Neuron (in vitro differentiated cells): Measurements from ENCODE around the gene AKAP6.

ENCODE experiments used
- H2AFZ ChIP-seq: one replicate; pipeline ENCODE4 v1.6.1; 2013; ENCODE audit warnings: low read depth, mild to moderate bottlenecking, inconsistent platforms, low read length, moderate library complexity
- H3K27me3 ChIP-seq: one replicate; pipeline ENCODE4 v1.6.1; 2013; ENCODE audit warnings: low read length; ENCODE audit not compliant: insufficient read depth
- H3K36me3 ChIP-seq: one replicate; pipeline ENCODE4 v1.6.1; 2013; ENCODE audit warnings: low read length; ENCODE audit not compliant: insufficient read depth
- H3K4me1 ChIP-seq: one replicate; pipeline ENCODE4 v1.6.1; 2013; ENCODE audit warnings: low read length; ENCODE audit not compliant: insufficient read depth
- H3K4me3 ChIP-seq: 2 replicates; pipeline ENCODE4 v1.5.1; 2013; ENCODE audit warnings: mild to moderate bottlenecking, low read length, moderate library complexity
- H3K9me3 ChIP-seq: one replicate; pipeline ENCODE4 v1.6.1; 2013; ENCODE audit warnings: low read length

The AKAP6 gene

DNA sequence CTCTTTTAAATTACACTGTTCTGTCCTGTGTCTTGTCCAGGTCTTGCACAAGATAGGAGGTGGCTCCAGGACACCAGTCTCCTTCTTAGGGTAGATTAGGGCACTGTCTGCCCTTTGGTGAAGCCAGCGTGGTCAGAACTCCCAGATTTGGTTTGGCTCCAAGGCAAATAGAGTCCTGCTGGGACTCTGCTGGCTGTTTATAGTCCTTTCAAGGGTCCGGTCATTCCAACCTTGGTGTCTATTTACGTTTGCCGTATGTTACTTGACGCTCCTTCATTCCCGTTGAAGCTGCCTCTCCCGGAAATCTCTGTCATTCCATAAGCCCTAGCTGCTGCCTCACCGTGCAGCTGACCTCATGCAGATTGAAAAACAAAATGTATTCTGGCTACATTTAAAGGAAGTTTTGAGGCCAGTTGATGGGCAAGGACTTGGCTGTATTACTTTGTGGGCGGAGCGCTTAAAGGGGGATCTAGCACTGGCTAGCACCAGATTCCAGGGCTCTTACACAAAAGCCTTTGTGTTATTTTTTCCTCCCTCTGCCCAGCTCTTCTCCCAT is 180.6 kb downstream of the AKAP6 start:
- Histone ChIP-seq H3K36me3 (no peaks in the 10 kb centered on the region), H2AFZ (no peak overlapping the region), H3K27me3 (no peaks in the 10 kb centered on the region), H3K9me3 (no peaks in the 10 kb centered on the region), H3K4me1 (peaks cover 14% of the 10 kb centered on the region), H3K4me3 (no peak overlapping the region)

DNA sequence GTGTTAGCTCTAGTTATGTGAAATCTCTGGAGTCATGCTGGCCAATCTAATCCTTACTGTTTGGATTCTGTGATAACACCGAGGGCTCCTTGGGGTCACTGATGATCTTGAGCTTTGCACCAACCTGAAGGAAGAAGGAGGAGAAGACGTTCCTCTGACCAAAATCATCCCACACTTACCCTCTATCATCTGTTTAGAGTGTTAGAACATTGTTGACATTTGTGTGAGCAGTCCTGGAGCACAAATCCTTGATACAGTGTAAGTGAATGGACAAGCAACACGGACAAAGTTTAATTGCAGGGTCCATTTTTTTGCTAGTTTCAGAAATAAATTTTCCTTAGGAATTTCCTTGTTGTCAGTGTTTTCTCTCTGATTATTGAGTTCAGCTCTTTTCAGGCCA is 181.7 kb downstream of the AKAP6 start:
- Histone ChIP-seq H3K4me1 (peaks cover 14% of the 10 kb centered on the region), H2AFZ (no peak overlapping the region), H3K36me3 (no peaks in the 10 kb centered on the region), H3K9me3 (no peaks in the 10 kb centered on the region), H3K27me3 (no peaks in the 10 kb centered on the region), H3K4me3 (no peak overlapping the region)

DNA sequence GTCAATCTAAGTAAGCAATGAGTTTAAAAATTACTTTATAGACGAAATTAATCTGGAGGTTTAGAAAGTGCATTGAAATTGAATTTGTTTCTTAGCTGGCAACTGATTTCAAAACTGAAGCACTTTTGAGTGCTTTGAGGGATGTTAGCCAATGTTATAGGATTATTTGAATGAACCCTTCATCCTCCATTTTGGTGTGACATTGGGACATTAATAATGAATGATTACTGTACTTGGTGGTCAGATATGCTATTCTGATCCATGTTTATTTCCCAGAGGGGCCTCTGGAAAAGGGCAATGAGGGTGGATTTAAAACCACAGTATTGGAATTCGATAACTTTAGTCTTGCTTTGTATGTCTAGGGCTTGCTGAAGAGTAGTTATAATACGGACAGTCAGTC is 183.2 kb downstream of the AKAP6 start:
- no peaks in the 10 kb centered on the region for H3K36me3 ChIP-seq
- no peaks in the 10 kb centered on the region for H3K9me3 ChIP-seq
- no peak overlapping the region for H2AFZ ChIP-seq
- H3K27me3 ChIP-seq: no peaks in the 10 kb centered on the region
- H3K4me1 ChIP-seq: peaks cover 14% of the 10 kb centered on the region
- H3K4me3 ChIP-seq: no peak overlapping the region

DNA sequence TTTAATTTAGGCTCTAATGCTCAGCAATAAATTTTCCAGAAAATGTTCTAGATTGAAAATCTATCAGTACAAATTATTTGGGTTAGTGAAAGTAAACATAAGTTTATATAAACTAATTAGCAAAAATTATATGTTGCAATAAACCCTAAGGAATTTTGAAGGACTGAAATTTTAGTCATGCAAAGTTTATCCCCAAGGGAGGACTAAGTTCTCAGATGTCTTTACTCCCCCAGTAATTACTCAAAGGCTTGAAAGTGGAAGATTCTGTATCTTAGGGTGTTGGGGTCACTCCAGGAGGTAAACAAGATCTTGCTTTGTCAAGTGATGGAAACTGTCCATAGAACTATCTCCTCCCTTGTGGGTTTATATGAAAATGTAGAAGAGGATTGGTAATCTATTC is 183.7 kb downstream of the AKAP6 start:
- Histone ChIP-seq H3K36me3 (no peaks in the 10 kb centered on the region), H3K27me3 (no peaks in the 10 kb centered on the region), H3K4me1 (peaks cover 14% of the 10 kb centered on the region), H3K4me3 (no peak overlapping the region), H2AFZ (no peak overlapping the region), H3K9me3 (peaks cover 2% of the 10 kb centered on the region)

DNA sequence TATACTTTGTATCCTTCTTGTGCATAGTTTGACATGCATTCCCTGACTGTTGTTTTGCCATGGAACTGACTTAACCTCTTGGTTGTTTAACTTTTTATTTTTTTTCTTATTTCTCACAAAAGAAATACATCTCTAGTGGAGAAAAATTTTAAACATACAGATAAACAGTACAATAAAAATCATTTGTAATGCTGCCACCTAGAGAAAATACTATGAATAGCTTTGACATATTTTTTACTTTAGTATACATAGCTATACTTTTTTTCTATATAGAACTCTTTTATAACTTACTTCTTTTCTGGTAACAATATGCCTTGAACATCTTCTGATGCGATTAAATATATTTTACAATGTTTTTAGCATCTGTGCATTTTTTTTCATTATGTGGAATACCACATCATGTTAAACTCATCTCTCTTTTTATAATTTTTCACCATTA is 184.5 kb downstream of the AKAP6 start:
- H3K4me1 ChIP-seq: peaks cover 14% of the 10 kb centered on the region
- no peak overlapping the region for H3K4me3 ChIP-seq
- H3K9me3 ChIP-seq: peaks cover 3% of the 10 kb centered on the region
- no peaks in the 10 kb centered on the region for H3K27me3 ChIP-seq
- H3K36me3 ChIP-seq: no peaks in the 10 kb centered on the region
- H2AFZ ChIP-seq: no peak overlapping the region

DNA sequence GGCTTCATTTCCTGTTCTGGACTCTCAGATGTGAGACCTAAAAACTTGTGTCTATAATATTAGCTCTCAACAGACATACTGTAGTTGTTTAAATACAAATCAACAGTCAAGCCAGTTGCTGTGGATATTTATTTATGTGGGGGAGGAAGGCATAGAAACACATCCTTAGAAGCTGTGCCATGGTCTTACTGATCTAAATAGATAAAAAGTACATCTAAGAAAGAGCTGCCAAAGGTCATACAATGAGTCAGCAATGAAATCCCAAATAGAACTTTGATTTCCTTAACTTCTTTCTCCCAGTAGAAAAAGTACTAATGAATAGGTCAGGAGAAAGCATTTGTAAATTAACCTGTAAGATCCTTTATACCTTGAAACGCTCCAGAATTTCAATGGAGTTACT is 185.1 kb downstream of the AKAP6 start:
- H3K36me3 ChIP-seq: no peaks in the 10 kb centered on the region
- H3K4me3 ChIP-seq: no peak overlapping the region
- H2AFZ ChIP-seq: no peak overlapping the region
- H3K9me3 ChIP-seq: peaks cover 3% of the 10 kb centered on the region
- no peaks in the 10 kb centered on the region for H3K27me3 ChIP-seq
- H3K4me1 ChIP-seq: peaks cover 14% of the 10 kb centered on the region

DNA sequence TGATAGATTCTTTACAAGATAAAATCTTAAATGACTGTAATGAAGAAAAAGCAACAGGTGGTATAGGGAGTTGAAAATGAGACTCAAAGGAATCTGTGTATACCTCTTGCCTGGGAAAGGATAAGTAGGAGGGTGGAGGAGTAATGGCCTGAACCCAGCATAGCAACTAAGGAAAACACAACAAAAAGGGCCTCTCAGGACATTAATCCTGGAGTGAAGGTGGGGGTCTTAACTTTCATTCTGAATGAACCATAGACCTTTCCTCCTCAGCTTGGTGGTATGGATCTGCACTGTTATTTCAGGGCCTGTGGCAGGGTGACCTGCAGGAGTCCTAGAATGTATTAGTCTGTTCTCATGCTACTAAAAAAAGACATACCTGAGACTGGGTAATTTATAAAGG is 185.6 kb downstream of the AKAP6 start:
- Histone ChIP-seq H3K27me3 (no peaks in the 10 kb centered on the region), H3K36me3 (no peaks in the 10 kb centered on the region), H3K4me3 (no peak overlapping the region), H2AFZ (no peak overlapping the region), H3K4me1 (peaks cover 13% of the 10 kb centered on the region), H3K9me3 (peaks cover 3% of the 10 kb centered on the region)

DNA sequence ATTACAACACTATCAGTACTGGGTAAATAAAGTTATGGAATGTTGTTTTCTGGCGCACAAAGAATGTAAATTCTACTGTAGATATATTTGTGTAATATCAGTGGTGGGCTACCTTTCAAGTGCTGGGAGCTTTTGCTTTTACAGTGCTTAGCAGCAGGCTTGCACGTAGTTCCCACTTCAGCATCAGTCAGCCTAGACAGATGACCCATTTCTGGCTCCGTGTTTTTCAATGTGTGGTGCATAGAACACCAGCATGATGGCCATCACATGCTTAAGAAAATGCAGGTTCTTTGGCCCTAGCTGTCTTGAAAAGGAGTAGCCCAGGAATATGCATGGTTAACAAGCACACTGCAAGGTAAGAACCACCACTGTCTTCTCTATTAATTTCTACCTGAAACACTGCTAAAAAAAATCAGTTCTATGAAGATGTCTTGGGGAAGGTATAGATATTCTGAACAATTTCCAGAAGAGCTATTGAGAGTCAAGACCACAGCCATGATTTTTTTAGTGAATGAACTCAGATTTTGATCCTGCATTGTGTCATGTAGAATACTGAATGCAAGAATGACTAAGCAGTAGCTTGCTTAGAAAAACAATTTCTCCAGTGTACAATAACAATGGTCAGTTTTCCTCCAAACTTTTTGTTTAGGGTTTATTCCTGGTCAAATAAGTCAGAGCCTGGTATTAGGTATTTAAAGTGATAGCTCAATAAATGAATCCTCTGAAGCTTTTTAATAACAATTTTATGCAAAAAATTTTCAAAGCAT is 195.7 kb downstream of the AKAP6 start:
- Histone ChIP-seq H3K27me3 (no peaks in the 10 kb centered on the region), H3K4me3 (no peak overlapping the region), H3K4me1 (no peaks in the 10 kb centered on the region), H3K36me3 (no peaks in the 10 kb centered on the region), H3K9me3 (no peaks in the 10 kb centered on the region), H2AFZ (no peak overlapping the region)

DNA sequence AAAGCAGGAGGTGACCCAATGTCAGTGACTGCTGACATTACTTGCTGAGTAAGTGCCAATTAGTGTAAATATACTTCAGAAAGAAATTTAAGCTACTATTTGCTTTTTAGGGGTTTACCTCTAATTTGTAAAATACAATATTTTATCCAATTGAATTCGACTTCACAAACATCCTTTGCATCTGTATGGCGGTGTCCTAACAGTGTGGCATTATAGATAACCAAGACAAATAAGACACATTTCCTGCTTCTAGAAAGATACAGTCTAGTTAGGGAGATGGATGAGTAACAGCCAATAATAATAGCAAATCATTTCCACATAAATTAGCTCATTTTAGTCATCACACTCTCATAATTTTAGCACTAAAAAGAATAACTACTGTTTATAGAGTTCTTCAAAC is 196.5 kb downstream of the AKAP6 start:
- no peaks in the 10 kb centered on the region for H3K27me3 ChIP-seq
- H3K4me1 ChIP-seq: no peaks in the 10 kb centered on the region
- H2AFZ ChIP-seq: no peak overlapping the region
- H3K36me3 ChIP-seq: no peaks in the 10 kb centered on the region
- no peak overlapping the region for H3K4me3 ChIP-seq
- H3K9me3 ChIP-seq: no peaks in the 10 kb centered on the region

DNA sequence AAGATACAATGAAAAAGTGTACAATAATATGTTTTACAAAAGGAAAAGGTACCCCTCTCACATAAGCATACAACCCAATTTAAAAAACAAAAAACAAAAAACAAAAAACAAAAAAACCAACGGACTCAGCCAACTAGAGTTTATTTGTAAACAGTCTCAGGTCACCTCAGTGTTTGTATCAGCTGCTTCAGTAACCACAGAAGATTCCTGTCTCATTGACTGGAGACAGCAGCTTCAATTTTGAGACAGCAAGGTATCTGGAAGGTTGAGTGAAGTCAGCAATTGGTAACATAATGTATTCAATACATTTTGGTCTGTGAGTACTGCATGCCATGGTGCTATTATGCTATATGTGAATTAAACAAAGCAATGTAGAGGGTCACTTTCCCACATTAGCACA is 201.7 kb downstream of the AKAP6 start:
- Histone ChIP-seq H3K9me3 (no peaks in the 10 kb centered on the region), H3K4me3 (no peak overlapping the region), H2AFZ (no peak overlapping the region), H3K4me1 (no peaks in the 10 kb centered on the region), H3K36me3 (no peaks in the 10 kb centered on the region), H3K27me3 (no peaks in the 10 kb centered on the region)

DNA sequence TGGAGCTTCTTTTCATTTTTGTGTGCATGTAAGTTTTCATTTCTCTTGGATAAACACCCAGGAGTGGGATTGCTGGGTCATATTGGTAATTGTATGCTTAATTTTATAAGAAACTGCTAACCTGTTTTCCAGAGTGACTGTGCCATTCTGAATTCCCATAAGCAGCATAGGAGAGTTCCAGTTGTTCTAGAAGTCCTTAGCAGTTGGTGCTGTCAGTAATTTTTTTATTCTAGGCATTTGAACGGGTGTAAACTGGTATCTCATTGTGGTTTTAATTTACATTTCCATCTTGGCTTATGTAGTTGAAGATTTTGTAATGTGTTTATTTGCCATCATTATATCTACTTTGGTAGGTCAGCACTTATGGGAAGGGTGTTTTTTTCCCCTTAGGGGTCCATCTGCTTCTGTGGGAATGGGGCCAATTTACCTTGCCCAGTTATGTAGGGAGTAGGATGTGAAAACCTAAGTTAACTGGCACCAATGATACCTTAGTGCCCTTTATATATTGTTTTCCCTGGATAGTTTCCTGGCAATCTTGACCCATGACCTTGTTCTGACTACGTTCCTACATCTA is 202.9 kb downstream of the AKAP6 start:
- H3K4me1 ChIP-seq: no peaks in the 10 kb centered on the region
- H3K36me3 ChIP-seq: peaks cover 1% of the 10 kb centered on the region
- H2AFZ ChIP-seq: no peak overlapping the region
- H3K9me3 ChIP-seq: no peaks in the 10 kb centered on the region
- H3K4me3 ChIP-seq: no peak overlapping the region
- H3K27me3 ChIP-seq: no peaks in the 10 kb centered on the region

DNA sequence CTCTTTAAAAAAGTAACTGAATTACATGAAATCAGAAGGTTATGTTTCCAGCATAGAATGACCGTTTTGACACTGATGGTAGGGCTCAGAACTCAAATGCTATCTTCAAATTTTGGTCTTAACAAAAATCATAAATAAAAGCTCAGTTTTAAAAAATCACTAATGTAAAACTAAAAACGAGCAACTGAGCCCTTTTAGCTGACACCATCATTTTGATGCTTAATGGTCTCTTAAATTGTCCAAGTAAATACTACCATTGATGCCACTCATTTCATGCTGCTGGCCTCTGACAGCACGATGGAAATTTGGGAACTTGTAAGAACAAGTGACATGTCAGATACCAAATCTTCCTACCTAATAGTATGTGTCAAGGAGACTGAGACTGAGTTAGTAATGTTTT is 205.0 kb downstream of the AKAP6 start:
- Histone ChIP-seq H3K4me1 (no peaks in the 10 kb centered on the region), H3K4me3 (no peak overlapping the region), H3K9me3 (no peaks in the 10 kb centered on the region), H2AFZ (no peak overlapping the region), H3K36me3 (peaks cover 1% of the 10 kb centered on the region), H3K27me3 (no peaks in the 10 kb centered on the region)

DNA sequence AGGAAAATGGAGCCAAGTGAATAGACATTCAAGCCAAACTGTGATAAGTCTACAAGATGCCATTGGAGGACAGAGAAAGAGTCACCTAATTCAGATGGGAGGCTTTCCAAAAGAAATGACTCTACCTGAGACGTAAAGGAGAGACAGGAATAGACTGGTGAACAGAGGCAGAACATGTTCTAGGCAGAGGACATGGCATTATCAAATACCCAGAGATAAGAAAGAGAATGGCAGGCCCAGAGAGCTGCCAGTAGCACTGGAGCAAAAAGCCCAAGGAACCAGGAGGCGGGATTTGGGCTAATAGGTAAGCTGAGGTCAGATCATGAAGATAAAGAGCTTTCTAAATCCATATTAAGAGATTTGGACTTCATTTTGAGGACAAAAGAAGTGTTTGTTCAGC is 207.1 kb downstream of the AKAP6 start:
- Histone ChIP-seq H3K36me3 (peaks cover 1% of the 10 kb centered on the region), H3K27me3 (no peaks in the 10 kb centered on the region), H2AFZ (no peak overlapping the region), H3K4me1 (no peaks in the 10 kb centered on the region), H3K4me3 (no peak overlapping the region), H3K9me3 (no peaks in the 10 kb centered on the region)
